ENCODE results near the gene ADAMTS19.
"Not testable (repeated sequence)": the region's sequence is repeated elsewhere in the genome, so short reads cannot be mapped to it uniquely, and the experiment has no call there.

Gene ADAMTS19, protein sequence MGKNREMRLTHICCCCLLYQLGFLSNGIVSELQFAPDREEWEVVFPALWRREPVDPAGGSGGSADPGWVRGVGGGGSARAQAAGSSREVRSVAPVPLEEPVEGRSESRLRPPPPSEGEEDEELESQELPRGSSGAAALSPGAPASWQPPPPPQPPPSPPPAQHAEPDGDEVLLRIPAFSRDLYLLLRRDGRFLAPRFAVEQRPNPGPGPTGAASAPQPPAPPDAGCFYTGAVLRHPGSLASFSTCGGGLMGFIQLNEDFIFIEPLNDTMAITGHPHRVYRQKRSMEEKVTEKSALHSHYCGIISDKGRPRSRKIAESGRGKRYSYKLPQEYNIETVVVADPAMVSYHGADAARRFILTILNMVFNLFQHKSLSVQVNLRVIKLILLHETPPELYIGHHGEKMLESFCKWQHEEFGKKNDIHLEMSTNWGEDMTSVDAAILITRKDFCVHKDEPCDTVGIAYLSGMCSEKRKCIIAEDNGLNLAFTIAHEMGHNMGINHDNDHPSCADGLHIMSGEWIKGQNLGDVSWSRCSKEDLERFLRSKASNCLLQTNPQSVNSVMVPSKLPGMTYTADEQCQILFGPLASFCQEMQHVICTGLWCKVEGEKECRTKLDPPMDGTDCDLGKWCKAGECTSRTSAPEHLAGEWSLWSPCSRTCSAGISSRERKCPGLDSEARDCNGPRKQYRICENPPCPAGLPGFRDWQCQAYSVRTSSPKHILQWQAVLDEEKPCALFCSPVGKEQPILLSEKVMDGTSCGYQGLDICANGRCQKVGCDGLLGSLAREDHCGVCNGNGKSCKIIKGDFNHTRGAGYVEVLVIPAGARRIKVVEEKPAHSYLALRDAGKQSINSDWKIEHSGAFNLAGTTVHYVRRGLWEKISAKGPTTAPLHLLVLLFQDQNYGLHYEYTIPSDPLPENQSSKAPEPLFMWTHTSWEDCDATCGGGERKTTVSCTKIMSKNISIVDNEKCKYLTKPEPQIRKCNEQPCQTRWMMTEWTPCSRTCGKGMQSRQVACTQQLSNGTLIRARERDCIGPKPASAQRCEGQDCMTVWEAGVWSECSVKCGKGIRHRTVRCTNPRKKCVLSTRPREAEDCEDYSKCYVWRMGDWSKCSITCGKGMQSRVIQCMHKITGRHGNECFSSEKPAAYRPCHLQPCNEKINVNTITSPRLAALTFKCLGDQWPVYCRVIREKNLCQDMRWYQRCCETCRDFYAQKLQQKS

DNA sequence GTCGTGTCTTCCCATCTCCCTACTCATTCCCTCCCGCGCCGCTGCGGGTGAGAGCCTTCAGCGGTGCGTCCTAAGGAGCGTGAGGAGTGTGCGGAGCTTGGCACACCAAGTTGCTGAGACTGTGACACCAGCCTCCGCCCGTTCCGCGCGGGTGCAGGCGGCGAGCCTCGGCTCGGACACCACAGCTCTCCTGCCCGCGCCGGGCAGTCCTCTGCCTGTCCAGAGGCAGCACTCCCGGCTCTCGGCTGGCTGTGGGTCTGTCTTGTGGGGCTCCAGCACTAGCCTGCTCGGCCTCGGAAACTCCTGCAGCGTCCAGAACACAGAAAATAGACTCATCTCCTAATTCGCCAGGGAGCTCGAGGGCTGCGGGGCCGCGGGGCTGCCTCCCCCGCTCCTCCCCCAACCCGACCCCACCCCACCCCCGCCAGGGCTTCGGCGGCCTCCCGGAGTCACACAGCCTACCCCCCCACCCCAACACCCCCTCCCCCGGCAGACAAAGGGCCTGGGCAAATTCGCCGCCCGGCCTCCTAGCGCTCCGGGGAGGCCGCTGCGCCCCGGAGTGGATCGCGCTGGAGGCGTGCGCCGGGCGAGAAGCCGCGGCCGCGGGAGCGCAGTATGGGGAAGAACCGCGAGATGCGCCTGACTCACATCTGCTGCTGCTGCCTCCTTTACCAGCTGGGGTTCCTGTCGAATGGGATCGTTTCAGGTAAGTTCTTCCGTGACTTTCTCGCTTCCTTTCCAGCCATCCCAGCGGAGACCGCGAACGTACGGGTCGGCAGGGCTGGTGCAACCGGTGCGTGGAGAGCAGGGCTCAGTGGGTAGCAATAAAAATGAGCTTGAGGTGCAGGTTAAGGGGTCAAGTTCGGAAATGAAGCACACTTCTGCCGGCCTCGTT, at the start of gene ADAMTS19:
Gene ADAMTS19, plus strand, starts transcription at position 522 of the 895 bp plus-strand sequence. Its CDS starts 94 bp downstream, at position 616.
- DNase-seq (ENCODE audit: low spot score), result no peak

DNA sequence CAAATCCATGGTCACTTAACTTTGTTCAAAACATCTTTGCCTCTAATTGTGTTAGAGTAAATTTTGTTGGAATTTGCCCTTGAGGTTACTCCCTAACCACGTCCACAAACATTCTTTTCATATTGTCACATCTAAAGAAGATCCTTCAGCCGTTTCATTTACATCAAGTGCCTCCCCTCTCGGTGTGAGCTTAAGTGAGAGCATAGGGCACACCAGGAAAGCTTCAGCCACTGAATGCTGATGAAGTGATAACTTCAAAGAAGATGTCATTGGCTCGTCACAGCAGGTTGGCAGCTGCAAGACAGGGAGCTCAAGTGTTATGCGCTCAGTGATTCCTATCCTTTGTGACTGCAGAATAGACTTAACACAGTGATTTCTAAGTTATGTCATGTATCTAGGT, 49.6 kb upstream of the ADAMTS19 start:
- no peak for DNase-seq (ENCODE audit: low spot score)

DNA sequence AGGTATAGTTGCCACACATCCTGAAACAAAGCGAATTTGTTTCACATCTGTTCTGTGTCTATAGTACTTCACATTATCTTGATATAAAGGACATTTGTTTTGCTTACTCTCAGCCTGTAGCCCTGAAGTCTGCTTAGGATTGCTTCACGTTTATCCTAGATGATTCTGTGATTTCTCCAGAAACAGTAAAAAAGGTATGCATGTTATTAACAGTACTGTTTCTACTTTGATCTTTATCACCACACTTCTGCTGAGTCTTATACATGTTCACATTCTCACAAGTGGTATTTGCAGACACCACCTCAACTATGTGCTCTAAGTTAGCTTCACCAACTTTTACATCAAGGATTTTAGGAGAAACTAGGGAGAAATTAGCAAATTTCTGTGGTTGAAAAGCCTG, 47.4 kb upstream of the ADAMTS19 start:
- no peak for DNase-seq (ENCODE audit: low spot score)

DNA sequence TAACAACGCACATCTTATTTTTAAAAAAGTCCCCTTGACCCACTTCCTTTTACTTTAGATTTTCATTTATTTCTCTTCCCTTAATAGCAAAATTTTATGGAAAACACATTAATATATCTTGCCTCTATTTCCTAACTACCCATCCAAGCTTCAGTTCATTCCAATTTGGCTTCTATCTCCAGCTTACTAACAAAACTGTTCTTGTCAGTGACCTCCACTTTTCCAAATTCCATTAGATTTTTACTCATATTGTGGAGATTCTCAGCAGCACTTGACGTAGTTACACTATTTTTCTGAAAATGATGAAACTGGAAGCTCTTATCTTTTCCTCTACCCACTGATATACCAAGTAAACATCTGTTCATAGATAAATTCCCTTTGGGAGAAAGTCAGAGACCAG, 46.5 kb upstream of the ADAMTS19 start:
- DNase-seq (ENCODE audit: low spot score), result no peak

DNA sequence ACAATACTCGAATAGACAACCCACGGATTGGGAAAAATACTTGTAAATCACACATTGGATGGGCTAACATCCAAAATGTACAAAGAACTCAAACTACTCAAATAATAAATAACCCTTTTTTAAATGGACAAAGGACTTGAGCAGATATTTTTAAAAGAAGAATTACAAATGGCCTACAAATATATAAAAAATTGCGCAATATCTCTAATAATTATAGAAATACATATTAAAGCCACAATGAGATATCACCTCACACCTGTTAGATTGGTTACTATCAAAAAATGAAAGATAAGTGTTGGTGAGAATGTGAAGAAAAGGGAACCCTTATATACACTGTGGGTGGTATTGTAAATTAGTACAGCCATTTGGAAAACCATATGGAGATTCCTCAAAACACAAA, 40.8 kb upstream of the ADAMTS19 start:
- no peak for DNase-seq (ENCODE audit: low spot score)

DNA sequence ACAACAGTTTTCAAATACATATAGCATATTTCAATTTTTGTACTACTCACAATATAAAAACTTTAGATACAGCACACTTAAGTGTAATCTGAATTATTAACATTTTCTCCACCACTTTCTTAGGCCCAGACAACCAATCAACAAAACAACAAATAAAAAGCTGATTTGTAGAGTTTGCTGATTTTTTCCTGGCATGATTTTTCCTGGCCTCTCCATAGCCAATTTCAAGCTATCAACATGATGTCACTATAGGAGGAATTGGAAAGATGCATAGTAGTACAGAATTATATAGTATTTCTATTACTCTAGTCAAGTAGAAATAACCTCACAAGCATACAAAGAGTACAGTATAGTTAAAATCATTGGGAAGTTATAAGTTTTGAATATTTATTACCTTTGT, 35.1 kb upstream of the ADAMTS19 start:
- DNase-seq (ENCODE audit: low spot score), result no peak

DNA sequence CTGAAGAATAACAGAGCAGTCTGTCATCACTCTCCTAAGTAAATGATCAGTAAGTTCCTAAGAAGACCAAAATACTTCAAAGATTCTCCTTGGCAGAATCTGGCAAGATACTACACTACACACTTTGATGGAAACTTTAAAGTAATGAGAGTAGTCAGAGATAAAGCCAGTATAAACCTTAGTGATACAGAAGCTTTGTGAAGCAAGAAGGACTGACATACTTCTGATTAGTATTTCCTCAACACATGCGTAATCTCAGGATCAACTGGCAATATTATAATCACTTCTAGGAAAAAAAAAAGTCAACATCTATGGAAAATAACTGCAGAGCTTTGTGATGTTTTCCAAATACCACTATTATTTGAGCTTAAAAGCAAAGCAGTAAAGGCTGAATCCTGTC, 34.0 kb upstream of the ADAMTS19 start:
- DNase-seq (ENCODE audit: low spot score), result no peak

DNA sequence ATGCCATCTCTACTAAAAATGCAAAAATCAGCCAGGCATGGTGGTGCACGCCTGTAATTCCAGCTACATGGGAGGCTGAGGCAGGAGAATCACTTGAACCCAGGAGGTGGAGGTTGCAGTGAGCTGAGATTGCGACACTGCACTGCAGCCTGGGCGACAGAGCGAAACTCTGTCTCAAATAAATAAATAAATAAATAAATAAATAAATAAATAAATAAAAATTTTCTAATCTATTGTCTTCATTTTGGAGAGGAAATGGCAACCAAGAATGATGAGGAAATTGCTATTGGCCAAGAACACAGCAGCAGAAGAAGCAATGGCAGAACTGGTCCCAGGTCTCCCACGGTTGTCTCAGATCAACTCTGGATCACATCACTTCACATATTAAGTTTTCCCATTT, 31.5 kb upstream of the ADAMTS19 start:
- not testable (repeated sequence) for DNase-seq (ENCODE audit: low spot score)

DNA sequence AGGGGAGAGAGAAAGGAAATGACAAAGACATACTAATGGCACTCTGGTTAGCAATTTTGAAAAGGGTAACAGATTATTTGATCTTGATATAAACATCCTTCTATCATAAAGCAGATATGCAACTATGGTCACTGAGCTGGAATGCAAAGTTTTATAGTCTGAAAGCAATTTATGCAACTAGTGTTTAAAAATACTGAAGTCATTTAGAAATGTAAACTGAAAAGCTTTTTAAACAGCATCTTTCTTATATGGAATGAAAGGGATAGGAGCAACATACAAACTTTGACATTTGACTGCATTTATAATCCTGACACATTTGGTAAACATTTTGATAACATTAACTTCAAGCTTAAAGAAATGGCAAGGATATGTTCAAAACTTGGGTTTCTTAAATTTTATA, 28.7 kb upstream of the ADAMTS19 start:
- DNase-seq (ENCODE audit: low spot score), result no peak

DNA sequence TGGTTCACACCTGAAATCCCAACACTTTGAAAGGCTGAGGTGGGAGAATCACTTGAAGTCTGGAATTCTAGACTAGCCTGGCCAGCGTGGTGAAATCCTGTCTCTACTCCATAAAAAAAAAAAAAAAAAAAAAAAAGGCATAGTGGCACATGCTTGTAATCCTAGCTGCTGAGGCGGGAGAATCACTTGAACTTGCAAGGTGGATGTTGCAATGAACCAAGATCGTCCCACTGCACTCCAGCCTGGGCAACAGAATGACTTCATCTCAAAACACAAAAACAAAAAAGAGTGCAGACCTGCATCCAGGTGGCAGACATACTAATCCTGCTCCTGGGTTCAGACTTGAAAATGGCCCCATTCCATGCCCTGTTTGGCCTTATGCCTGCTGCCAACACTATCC, 21.8 kb upstream of the ADAMTS19 start:
- DNase-seq (ENCODE audit: low spot score), result no peak

DNA sequence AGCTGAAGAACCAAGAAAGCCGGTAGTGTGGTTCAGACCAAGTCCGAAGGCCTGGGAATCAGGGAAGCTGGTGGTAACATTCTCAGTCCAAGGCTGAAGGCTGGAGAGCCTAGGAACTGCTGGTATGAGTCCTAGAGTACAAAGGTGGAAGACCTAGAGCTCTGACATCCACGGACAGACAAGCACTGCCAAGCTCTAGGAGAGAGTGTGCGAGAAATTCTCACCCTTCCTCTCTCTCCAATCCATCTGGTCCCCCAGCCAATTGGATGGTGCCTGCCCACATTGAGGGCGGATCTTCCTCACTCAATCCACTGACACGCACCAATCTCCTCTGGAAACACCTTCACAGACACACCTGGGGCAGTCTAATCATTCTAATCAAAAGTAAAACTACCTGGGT, 19.7 kb upstream of the ADAMTS19 start:
- DNase-seq (ENCODE audit: low spot score), result no peak

DNA sequence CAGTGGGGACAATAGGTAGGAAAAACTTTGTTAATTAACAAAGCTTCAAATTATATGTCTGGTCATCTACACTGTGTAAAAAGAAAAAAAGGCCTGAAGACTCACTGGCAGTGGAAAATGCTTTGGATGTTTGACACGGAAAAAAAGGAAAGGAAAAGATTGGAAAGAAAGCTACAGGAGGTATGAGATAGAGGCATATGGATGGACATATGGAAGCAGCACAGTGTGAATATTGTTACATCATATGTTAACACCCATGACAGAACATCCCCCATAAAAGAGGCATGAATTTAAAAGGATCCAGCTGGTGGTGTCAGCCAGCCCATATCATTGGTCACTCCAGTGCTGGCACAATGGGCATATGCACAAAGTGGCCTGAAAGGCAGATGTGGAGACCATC, 19.0 kb upstream of the ADAMTS19 start:
- DNase-seq (ENCODE audit: low spot score), result no peak

DNA sequence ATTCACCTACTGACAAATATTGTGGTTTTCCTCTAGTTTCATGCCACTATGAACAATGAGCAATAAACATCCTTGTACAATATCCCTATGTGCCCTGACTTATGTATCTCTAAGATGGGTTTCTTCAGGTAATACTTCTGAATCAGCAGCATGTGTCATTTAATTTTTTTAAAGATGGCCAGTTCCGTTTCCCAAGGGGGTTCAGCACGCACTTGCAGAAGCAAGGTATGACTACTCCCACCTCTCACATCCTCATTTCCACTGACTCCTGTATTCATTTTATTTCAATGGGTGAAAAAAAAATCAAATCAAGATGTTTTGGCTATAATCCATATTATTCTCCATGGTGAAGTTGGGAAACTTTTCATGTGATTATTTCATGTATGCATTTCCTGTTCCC, 14.7 kb upstream of the ADAMTS19 start:
- DNase-seq (ENCODE audit: low spot score), result no peak

DNA sequence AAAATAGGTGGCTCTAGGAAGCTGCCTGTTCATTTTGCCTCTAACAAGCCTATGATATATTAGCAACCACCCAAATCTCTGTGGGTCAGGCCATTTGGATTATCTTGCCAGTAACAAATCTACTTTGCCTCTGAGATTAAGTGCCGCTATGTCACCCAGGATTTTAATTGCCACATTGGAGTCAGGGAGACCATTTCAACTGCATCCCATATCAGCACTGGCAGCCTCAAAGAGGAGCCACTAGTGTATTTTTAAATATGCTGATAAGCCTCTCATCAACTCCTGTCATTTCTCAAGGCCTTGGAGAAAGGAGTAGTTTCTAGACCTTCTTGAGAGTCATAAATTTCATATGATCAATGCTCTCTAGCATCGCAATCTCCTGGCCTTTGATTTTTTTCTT, 12.1 kb upstream of the ADAMTS19 start:
- no peak for DNase-seq (ENCODE audit: low spot score)

DNA sequence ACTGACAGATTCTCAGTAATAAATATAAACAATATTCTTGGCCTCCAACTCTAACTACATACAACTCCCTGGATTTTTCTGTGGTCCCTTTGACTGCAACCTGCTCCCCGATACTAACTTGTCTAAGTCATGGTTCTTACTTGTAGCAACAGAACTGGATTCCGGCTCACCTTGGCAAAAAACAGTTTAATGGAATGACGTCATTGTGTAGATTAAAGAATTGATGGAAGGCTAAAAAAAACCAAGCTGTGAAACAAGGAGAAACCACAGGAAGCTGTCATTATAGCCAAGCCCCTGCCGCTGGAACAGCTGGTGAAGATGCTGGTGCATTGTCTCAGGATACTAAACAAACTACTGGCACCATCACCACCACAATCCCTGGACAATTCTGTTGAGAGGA, 11.4 kb upstream of the ADAMTS19 start:
- no peak for DNase-seq (ENCODE audit: low spot score)

DNA sequence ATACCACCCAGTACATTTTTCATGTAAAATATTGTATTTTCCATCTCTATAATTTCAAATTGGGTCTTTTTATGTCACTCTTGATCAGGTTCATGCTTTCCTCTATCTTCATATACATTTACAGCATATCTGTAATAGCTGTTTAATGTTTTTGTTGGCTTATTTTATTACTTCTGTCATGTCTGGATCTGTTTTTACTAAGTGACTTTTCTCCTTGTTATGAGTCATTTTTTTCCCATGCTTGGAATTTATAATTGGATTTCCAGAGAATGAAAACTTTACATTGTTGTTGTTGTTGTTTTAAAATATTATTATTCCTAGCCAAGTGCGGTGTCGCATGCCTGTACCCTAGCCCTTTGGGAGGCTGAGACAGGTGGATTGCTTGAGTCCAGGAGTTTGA, 5.6 kb upstream of the ADAMTS19 start:
- no peak for DNase-seq (ENCODE audit: low spot score)

DNA sequence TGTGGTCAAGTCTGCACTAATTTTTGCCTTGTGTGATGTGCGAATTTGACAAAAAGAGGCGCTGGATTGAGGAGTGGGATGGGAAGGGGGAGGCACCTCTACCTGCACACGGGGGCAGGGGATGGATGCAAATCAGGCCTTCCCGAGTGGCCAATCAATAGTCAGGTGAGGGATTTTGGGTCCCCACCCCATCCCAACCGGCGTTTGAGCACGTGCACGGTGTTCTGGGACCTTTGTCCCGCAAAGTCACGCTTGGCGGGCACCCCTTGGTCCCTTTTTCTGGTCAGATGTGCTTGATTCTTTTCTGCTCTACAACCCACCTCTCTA, 685 bp upstream of the ADAMTS19 start:
- DNase-seq (ENCODE audit: low spot score), result no peak

DNA sequence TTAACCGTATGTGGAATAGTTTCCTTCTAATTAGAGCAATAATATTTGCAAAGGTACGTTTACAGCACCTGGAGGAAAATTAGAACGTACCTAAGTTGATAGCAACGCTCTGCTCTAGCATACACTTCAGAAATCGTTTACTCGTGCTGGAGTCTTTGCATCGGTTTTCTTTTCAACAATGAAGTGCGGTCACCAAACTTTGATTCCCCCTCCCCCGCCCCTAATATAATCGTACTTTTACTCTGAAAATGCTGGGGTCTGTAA, 506 bp downstream of the ADAMTS19 start:
- no peak for DNase-seq (ENCODE audit: low spot score)

DNA sequence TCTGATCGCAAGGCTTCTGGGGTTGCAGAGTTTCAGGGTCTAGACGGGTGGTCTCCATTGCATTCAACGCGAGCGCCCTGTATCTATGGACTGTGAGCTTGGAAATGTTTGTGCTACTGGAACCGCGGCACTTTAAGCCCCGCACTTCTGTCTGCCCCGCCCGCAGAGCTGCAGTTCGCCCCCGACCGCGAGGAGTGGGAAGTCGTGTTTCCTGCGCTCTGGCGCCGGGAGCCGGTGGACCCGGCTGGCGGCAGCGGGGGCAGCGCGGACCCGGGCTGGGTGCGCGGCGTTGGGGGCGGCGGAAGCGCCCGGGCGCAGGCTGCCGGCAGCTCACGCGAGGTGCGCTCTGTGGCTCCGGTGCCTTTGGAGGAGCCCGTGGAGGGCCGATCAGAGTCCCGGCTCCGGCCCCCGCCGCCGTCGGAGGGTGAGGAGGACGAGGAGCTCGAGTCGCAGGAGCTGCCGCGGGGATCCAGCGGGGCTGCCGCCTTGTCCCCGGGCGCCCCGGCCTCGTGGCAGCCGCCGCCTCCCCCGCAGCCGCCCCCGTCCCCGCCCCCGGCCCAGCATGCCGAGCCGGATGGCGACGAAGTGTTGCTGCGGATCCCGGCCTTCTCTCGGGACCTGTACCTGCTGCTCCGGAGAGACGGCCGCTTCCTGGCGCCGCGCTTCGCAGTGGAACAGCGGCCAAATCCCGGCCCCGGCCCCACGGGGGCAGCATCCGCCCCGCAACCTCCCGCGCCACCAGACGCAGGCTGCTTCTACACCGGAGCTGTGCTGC, 1.0 kb downstream of the ADAMTS19 start:
- DNase-seq (ENCODE audit: low spot score), result no peak

DNA sequence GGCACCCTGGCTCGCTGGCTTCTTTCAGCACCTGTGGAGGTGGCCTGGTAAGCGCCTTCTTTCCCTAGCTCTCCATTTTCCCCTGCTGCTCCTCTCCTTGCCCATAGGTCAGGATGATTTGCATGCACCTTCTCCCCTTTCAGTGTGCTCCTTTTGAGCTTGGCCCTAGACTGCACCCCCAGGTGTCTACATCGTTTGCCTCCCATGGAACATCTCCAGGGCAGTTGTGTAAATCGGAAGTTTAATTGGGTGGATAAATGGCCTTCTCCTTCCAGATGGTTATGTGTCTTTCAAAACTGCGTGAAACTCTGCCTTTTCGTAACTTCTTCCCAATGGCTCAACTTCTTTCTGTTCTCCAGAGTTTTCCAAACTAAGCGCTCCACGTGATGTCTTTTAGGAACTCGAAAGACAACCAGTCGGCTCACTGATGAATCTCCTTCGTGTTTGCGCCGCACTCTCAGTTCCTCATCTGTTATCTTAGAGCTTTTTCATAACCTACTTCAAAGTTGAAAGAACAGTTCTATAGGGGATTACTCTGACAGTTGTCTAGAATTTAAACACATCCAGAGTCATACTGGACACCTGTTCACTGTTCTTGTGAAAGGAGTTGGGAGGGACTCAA, 1.7 kb downstream of the ADAMTS19 start:
- no peak for DNase-seq (ENCODE audit: low spot score)
